HepG2 (cell line): ENCODE data around the gene VARS1. TPM values are rescaled to one million over a fixed set of nuclear protein-coding genes. Genes with fewer than 3 reads are reported as not detected.
"Not testable (repeated sequence)": the region's sequence is repeated elsewhere in the genome, so short reads cannot be mapped to it uniquely, and the experiment has no call there.

Experiments used
- ATAC-seq: fragments of 200-7000 bp; cut with Tn5 transposase; 3 replicates; pipeline ENCODE4 v1.9.1; 2020; ENCODE audit warnings: mild to moderate bottlenecking, moderate library complexity
- BruUV-seq: library from RNA; stranded (reverse); fragments of 400-500 nt; replicated peaks from 2 replicates; lab custom pipeline; 2021; lab: Mats Ljungman, UMichigan
- CTCF ChIA-PET: fragments of 300-600 bp; formaldehyde crosslinking; extraction: SDS; loops from one replicate; lab custom pipeline; 2021; ENCODE audit warnings: low total read pairs, inconsistent platforms, low intra/inter-chr PET ratio; lab: Yijun Ruan, JAX
- POLR2A ChIA-PET: fragments of 350-600 bp; sonication (Branson Sonifier 250); formaldehyde crosslinking; loops from one replicate; lab custom pipeline; 2020; ENCODE audit warnings: antibody characterized with exemption, inconsistent platforms; lab: Yijun Ruan, JAX
- DNase-seq: peaks from one replicate; pipeline ENCODE4 v3.0.0-alpha.2; 2015; ENCODE audit warnings: low spot score
- FAIRE-seq: peaks from 3 replicates; lab custom pipeline; 2011; peaks lifted over from hg19 to GRCh38; lab: Jason Lieb, UNC
- H2AFZ ChIP-seq: one replicate; pipeline ENCODE4 v1.6.1; 2011; ENCODE audit warnings: low read length, inconsistent platforms
- H3K27ac ChIP-seq: fragments of 300-600 bp; 3 replicates; pipeline ENCODE4 v1.8.0; 2011; ENCODE audit warnings: mixed run types, mild to moderate bottlenecking, mixed read lengths, low read length, inconsistent platforms; ENCODE audit not compliant: insufficient read depth; ENCODE audit errors: extremely low read length
- H3K27me3 ChIP-seq, 2 experiments: fragments of 200-600 bp in 1 of 2; 2 replicates in 1 of 2; 3 replicates in 1 of 2; pipeline versions ENCODE4 v1.6.0 to v1.8.0; 2011; ENCODE audit warnings: low read length in 2 of 2, mild to moderate bottlenecking in 2 of 2, moderate library complexity in 2 of 2, inconsistent platforms in 1 of 2; ENCODE audit not compliant: insufficient read depth in 2 of 2, control insufficient read depth in 1 of 2
- H3K36me3 ChIP-seq, 2 experiments: fragments of 200-600 bp in 1 of 2; replicated peaks in 1 of 2; 2 replicates in 1 of 2; 3 replicates in 1 of 2; pipeline versions ENCODE4 v1.5.1 to v1.8.0; 2011; ENCODE audit warnings: low read length in 2 of 2, inconsistent platforms in 1 of 2; ENCODE audit not compliant: insufficient read depth in 2 of 2, control insufficient read depth in 1 of 2
- H3K4me1 ChIP-seq: 2 replicates; pipeline ENCODE4 v1.5.1; 2012; ENCODE audit warnings: low read length, inconsistent platforms; ENCODE audit not compliant: insufficient read depth
- H3K4me2 ChIP-seq: 2 replicates; pipeline ENCODE4 v1.6.0; 2011; ENCODE audit warnings: low read depth, low read length, inconsistent platforms
- H3K4me3 ChIP-seq, 3 experiments: fragments of 200-600 bp in 1 of 3; sonication (generic), shearing (Covaris generic) in 1 of 3; replicated peaks in 1 of 3; 2 replicates each; pipeline ENCODE4 v1.5.1; 2011 to 2016; ENCODE audit warnings: low read length in 3 of 3, inconsistent platforms in 2 of 3, low read depth in 2 of 3, mild to moderate bottlenecking in 2 of 3, control low read depth in 1 of 3, mixed read lengths in 1 of 3; ENCODE audit not compliant: insufficient read depth in 1 of 3
- H3K79me2 ChIP-seq: one replicate; pipeline ENCODE4 v1.6.1; 2011; ENCODE audit warnings: low read length, inconsistent platforms; ENCODE audit not compliant: insufficient read depth
- H3K9ac ChIP-seq: 2 replicates; pipeline ENCODE4 v1.6.0; 2011; ENCODE audit warnings: mild to moderate bottlenecking, low read depth, low read length, inconsistent platforms; ENCODE audit not compliant: insufficient read depth
- H3K9me3 ChIP-seq: 2 replicates; pipeline ENCODE4 v1.5.1; 2012; ENCODE audit warnings: mild to moderate bottlenecking, low read length
- H4K20me1 ChIP-seq: 2 replicates; pipeline ENCODE4 v1.6.0; 2011; ENCODE audit warnings: inconsistent platforms, mild to moderate bottlenecking, low read length, moderate library complexity; ENCODE audit not compliant: insufficient read depth
- IKZF5 ChIP-seq: IDR thresholded peaks from 2 replicates; pipeline ENCODE4 v1.6.1; 2018; ENCODE audit warnings: missing genetic modification reagents, mild to moderate bottlenecking, missing compliant biosample characterization
- MED8 ChIP-seq: sonication (generic); formaldehyde crosslinking; IDR thresholded peaks from 2 replicates; pipeline ENCODE4 v1.8.1; 2023; ENCODE audit warnings: mild to moderate bottlenecking, missing genetic modification reagents; ENCODE audit not compliant: insufficient replicate concordance
- PAF1 ChIP-seq: IDR thresholded peaks from 2 replicates; pipeline ENCODE4 v1.6.1; 2016; ENCODE audit warnings: missing genetic modification reagents, missing compliant biosample characterization
- TBX2 ChIP-seq: sonication (generic); formaldehyde crosslinking; IDR thresholded peaks from 2 replicates; pipeline ENCODE4 v1.5.0; 2020; ENCODE audit warnings: missing genetic modification reagents, mild to moderate bottlenecking, borderline replicate concordance
- ZC3H4 ChIP-seq: sonication (generic); formaldehyde crosslinking; IDR thresholded peaks from 2 replicates; pipeline ENCODE4 v1.4.0; 2020; ENCODE audit warnings: missing genetic modification reagents, borderline replicate concordance
- ZNF770 ChIP-seq: sonication (generic); formaldehyde crosslinking; IDR thresholded peaks from 2 replicates; pipeline ENCODE4 v1.5.0; 2020; ENCODE audit warnings: mild to moderate bottlenecking, missing genetic modification reagents
- WGBS: methylation state at CpG from one replicate; pipeline ENCODE4 v1.1.6; 2017; ENCODE audit warnings: low lambda C conversion rate; 5-methylcytosine and 5-hydroxymethylcytosine counted together
- in situ Hi-C: cut with HindIII; loops from 2 replicates; pipeline ENCODE4 v1.10.0; 2017; ENCODE audit warnings: low pct_unique_long_range_greater_than_20kb; ENCODE audit not compliant: extremely low pct_ligation_motif_present
- intact Hi-C: fragments of 100-400 bp; cut with micrococcal nuclease; formaldehyde crosslinking; loops from one replicate; pipeline ENCODE4 v1.10.0; 2022; ENCODE audit not compliant: unreplicated experiment
- polyA plus RNA-seq, 8 experiments: library from polyadenylated mRNA; depleted of rRNA in 3 of 8; stranded (reverse) in 7 of 8; unstranded in 1 of 8; fragments of >200 nt; fragmentation: Illumina TruSeq in 4 of 8; extraction: Trizol in 4 of 8; gene quantifications; 2 replicates each; pipeline versions ENCODE4 v1.2.1 to v1.2.3, GENCODE V29; 2011 to 2016; ENCODE audit warnings: low read depth in 4 of 8, missing spikeins in 1 of 8, mixed read lengths in 1 of 8; ENCODE audit not compliant: insufficient read depth in 1 of 8
- total RNA-seq, 5 experiments: library from RNA; depleted of rRNA; stranded (reverse); fragments of >200 nt; fragmentation: Illumina TruSeq; extraction: Trizol; gene quantifications; 2 replicates each; pipeline ENCODE4 v1.2.3, GENCODE V29; 2016; ENCODE audit warnings: low read depth in 1 of 5

VARS1 gene
- total and polyA plus RNA-seq, 2 of the 13 experiments (the other 11 are each of a cell fraction or from before 2014, with no cell fraction given) = 14.7 to 56.1 TPM

- Histone ChIP-seq H4K20me1 (peaks cover 43% of the 10 kb centered on the region), H3K4me1 (peaks cover 39% of the 10 kb centered on the region), H3K79me2 (peaks cover 33% of the 10 kb centered on the region), H3K36me3 (peaks cover 12 to 33% of the 10 kb centered on the region in 2 experiments)
- in situ Hi-C loops, H3K4me3 ChIP-seq, H3K27me3 ChIP-seq, CTCF ChIA-PET, DNase-seq, BruUV-seq, H3K9ac ChIP-seq, H3K27ac ChIP-seq, ATAC-seq, H3K4me2 ChIP-seq, H3K9me3 ChIP-seq, H2AFZ ChIP-seq, FAIRE-seq: not testable (repeated sequence)
- intact Hi-C loops = loop anchor here (10.0 kb wide), 1 partner anchor 115 kb away; the partner anchor contains the start of genes NELFE and SKIC2
- TF ChIP-seq MED8 (CRISPR knock-in tag) (peak; percentile 38), PAF1 (0 out of 2 replicates have a peak, but pooled peaks have one; percentile 15), ZC3H4 (CRISPR knock-in tag) (0 out of 2 replicates have a peak, but pooled peaks have one; percentile 21), TBX2 (peak; percentile 16; the same call in 1 of the 2 replicates), IKZF5 (peak; percentile 12; the same call in 1 of the 2 replicates), ZNF770 (0 out of 2 replicates have a peak, but pooled peaks have one; percentile 21)
- 93% methylated on average over 8 of the region's 8 CpGs for WGBS
- POLR2A ChIA-PET = interaction anchor here (0.8 to 15.7 kb wide), 7 partner anchors 9 to 101 kb away, joined by 3 to 264 read pairs (median 11); partner anchors contain the start of genes HSPA1A, HSPA1B, HSPA1L and MSH5
These were observed 44.2 kb upstream of the VARS1 start for GRCh38 chr6:31839779-31840126.
